CD4-positive, alpha-beta T cell treated with Interleukin-21 for 1 hour (primary cell): ENCODE results near the gene CDC42EP3.

Experiments
- DNase-seq: peaks from one replicate; pipeline ENCODE4 v3.0.0-alpha.2; 2020

Gene CDC42EP3

GRCh38 chr2:37683241-37683640, 11.8 kb upstream of the CDC42EP3 start:
- no peak for DNase-seq

- no peak for DNase-seq
Measured at GRCh38 chr2:37682473-37682872, 11.0 kb upstream of the CDC42EP3 start.

- DNase-seq, result no peak
Measured at GRCh38 chr2:37681587-37681986, 10.1 kb upstream of the CDC42EP3 start.

- no peak for DNase-seq
Measured at GRCh38 chr2:37679072-37679695, 7.7 kb upstream of the CDC42EP3 start.

GRCh38 chr2:37676274-37676673, 4.8 kb upstream of the CDC42EP3 start:
- DNase-seq, result no peak

GRCh38 chr2:37674946-37675345, 3.5 kb upstream of the CDC42EP3 start:
- no peak for DNase-seq

- DNase-seq, result no peak
Measured at GRCh38 chr2:37672870-37673184, 1.4 kb upstream of the CDC42EP3 start.

- peak; percentile 77 for DNase-seq
Measured at GRCh38 chr2:37672104-37672869, 845 bp upstream of the CDC42EP3 start.

- no peak for DNase-seq
Measured at GRCh38 chr2:37671816-37672103, 318 bp upstream of the CDC42EP3 start.

GRCh38 chr2:37670378-37671008, 949 bp downstream of the CDC42EP3 start:
- DNase-seq, result no peak

- DNase-seq, result no peak
Measured at GRCh38 chr2:37669446-37669845, 2.0 kb downstream of the CDC42EP3 start.

GRCh38 chr2:37667704-37668103, 3.7 kb downstream of the CDC42EP3 start:
- no peak for DNase-seq

- DNase-seq, result no peak
Measured at GRCh38 chr2:37666772-37667171, 4.7 kb downstream of the CDC42EP3 start.

GRCh38 chr2:37665604-37666362, 5.7 kb downstream of the CDC42EP3 start:
- no peak for DNase-seq

- no peak for DNase-seq
Measured at GRCh38 chr2:37665043-37665442, 6.4 kb downstream of the CDC42EP3 start.

- no peak for DNase-seq
Measured at GRCh38 chr2:37664231-37664643, 7.2 kb downstream of the CDC42EP3 start.

- DNase-seq, result no peak
Measured at GRCh38 chr2:37663390-37663789, 8.1 kb downstream of the CDC42EP3 start.

- DNase-seq, result no peak
Measured at GRCh38 chr2:37659723-37660122, 11.7 kb downstream of the CDC42EP3 start.

- no peak for DNase-seq
Measured at GRCh38 chr2:37658682-37659081, 12.8 kb downstream of the CDC42EP3 start.

GRCh38 chr2:37657471-37657870, 14.0 kb downstream of the CDC42EP3 start:
- no peak for DNase-seq

- DNase-seq, result no peak
Measured at GRCh38 chr2:37656512-37657423, 14.7 kb downstream of the CDC42EP3 start.
